ENCODE results near the gene SNX9. TPM values are rescaled to one million over a fixed set of nuclear protein-coding genes. Genes with fewer than 3 reads are reported as not detected.

Gene SNX9
- total RNA-seq, 2 donors from 2014 or later, result 19.8 to 24.1 TPM

DNA sequence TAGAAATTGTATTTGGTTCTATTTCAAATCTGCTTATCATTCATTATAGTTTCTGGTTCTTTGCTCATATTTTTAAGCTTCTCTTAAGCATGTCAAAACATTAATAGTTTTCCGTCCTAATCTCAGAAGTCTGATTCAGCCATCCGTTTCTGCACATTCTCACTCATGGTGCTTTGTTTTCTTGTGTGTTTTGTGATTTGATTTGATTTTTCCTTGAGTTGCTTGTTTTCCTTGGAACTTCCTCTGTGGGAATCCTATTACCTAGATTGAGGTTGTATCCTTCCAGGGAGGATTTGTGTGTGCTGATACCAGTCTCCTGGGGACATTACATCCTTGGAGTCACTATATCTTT is 7.9 kb downstream of the SNX9 start:
- Histone ChIP-seq H3K27me3 (no peaks in the 10 kb centered on the region), H3K4me3 (no peak overlapping the region), H3K36me3 (replicated peaks in 1 of 2; ENCODE audit: insufficient read depth in 1 of 2, low read depth in 2 of 2) (no peaks in the 10 kb centered on the region), H3K4me1 (peaks cover 17% of the 10 kb centered on the region), H3K27ac (no peak overlapping the region), H3K9me3 (no peaks in the 10 kb centered on the region)
- ATAC-seq (no peak), DNase-seq (no peak)
- intact Hi-C loops (cut with DNase I), result no loop called here
- 79 to 89% methylated on average over 2 of the region's 2 CpGs for WGBS, 2 donors
- no peak for TF ChIP-seq POLR2A (IDR thresholded peaks at IDR 0.05)
- TF ChIP-seq, protein P1, sequence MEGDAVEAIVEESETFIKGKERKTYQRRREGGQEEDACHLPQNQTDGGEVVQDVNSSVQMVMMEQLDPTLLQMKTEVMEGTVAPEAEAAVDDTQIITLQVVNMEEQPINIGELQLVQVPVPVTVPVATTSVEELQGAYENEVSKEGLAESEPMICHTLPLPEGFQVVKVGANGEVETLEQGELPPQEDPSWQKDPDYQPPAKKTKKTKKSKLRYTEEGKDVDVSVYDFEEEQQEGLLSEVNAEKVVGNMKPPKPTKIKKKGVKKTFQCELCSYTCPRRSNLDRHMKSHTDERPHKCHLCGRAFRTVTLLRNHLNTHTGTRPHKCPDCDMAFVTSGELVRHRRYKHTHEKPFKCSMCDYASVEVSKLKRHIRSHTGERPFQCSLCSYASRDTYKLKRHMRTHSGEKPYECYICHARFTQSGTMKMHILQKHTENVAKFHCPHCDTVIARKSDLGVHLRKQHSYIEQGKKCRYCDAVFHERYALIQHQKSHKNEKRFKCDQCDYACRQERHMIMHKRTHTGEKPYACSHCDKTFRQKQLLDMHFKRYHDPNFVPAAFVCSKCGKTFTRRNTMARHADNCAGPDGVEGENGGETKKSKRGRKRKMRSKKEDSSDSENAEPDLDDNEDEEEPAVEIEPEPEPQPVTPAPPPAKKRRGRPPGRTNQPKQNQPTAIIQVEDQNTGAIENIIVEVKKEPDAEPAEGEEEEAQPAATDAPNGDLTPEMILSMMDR (IDR thresholded peaks at IDR 0.05), result no peak

DNA sequence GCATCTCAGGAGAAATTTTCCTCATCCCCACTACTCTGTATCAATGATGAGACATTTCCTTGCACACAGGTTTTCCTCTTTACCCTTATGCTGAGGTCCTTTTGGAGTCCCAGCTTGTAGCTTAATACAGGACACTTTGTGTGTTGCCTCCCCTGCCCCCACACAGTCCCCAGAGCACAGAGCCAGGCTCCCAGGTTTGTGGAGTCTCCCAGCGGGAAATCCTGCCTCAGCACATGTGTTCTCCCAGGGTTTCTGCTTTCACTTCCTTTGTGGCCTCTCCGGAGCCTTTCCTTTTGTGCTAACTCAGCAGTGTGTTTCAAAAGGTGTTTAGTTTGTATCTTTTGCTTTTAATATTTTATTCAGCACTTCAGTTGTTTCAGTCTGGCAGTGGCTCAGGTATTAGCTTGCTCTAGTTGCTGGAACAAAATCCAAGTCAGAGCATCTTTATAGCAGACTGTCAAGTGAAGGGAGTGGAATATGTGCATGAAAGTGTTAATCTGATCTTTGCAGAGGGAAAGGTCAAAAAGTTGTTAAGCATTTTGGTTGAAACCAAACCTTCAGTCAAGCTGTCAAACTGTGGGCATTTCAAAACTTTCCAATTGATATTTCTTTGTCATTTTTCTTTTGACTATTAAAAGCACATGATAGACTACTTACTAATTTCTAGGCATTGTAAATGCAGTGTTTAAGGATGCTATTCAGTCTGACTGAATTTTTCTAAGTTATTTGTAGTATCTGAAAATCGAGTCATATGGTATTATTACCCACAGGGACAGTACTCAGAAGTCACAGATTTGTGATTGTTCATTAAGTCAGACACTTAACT is 8.6 kb downstream of the SNX9 start:
- H3K4me1 ChIP-seq, result peaks cover 17% of the 10 kb centered on the region

DNA sequence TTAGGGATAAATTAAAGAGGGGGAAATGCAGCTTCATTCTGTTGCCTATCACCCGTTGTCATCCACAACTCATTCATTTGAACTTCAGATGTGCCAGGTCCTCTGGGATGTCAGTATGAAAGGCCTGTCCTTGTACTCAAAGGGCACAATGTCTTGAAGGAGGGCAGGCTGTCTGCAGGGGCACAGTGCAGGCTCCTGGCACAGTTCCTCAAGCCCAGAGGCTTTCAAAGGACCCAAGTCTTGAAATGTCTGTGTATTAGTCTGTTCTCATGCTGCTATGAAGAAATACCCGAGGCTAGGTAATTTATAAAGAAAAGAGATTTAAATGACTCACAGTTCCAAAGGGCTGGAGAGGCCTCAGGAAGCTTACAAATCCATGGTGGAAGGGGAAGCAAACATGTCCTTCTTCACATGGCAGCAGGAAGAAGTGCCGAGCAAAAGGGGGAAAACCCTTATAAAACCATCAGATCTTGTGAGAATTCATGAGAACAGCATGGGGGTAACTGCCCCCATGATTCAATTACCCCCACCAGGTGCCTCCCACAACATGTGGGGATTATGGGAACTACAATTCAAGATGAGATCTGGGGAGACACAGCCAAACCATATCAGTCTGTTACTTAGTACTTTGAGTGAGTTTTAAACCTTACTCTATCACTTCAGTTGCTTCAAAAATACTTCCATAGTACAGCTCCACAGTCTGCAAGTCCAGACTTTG is 9.4 kb downstream of the SNX9 start:
- Histone ChIP-seq H3K27ac (no peak overlapping the region), H3K27me3 (no peaks in the 10 kb centered on the region)
- no peak for TF ChIP-seq POLR2A (IDR thresholded peaks at IDR 0.05)
- TF ChIP-seq, protein P1 (IDR thresholded peaks at IDR 0.05), result no peak

More for the DNA sequence above, 8.6 kb downstream of the SNX9 start:
- intact Hi-C loops (cut with DNase I), result no loop called here
- no peak for TF ChIP-seq POLR2A (IDR thresholded peaks at IDR 0.05)
- TF ChIP-seq, protein P1 (IDR thresholded peaks at IDR 0.05), result no peak
- WGBS, 2 donors, result 62 to 82% methylated on average over 3 of the region's 3 CpGs
- ATAC-seq (no peak), DNase-seq (no peak)
- Histone ChIP-seq H3K9me3 (no peaks in the 10 kb centered on the region), H3K36me3 (replicated peaks in 1 of 2; ENCODE audit: insufficient read depth in 1 of 2, low read depth in 2 of 2) (no peaks in the 10 kb centered on the region), H3K4me3 (no peak overlapping the region), H3K27me3 (no peaks in the 10 kb centered on the region), H3K27ac (no peak overlapping the region)

DNA sequence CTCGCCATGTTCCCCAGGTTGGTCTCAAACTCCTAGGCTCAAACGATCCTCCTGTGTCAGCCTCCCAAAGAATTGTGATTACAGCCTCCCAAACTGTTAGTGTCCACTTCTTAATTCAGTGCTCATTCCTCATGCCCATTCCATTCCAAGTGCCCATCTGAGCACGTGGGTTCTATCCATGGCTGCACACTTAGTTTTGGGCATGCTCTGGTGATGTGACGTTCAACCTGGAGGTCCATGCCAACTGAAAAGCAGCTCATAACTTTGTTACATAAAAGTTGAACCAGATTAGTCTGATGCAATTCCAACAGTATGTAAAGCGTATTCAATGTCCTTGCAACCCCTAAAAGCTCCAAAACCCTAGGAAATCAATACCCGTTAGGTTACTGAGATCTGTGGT is 11.5 kb downstream of the SNX9 start:
- DNase-seq (no peak), ATAC-seq (no peak)
- 93 to 96% methylated on average over 6 of the region's 6 CpGs for WGBS, 2 donors
- no peak overlapping the region for H3K27ac ChIP-seq
- no peaks in the 10 kb centered on the region for H3K9me3 ChIP-seq
- H3K4me3 ChIP-seq, result no peak overlapping the region
- no peak for TF ChIP-seq POLR2A (IDR thresholded peaks at IDR 0.05)
- TF ChIP-seq, protein P1 (IDR thresholded peaks at IDR 0.05), result no peak
- no peaks in the 10 kb centered on the region for H3K36me3 ChIP-seq (replicated peaks in 1 of 2; ENCODE audit: insufficient read depth in 1 of 2, low read depth in 2 of 2)
- H3K4me1 ChIP-seq, result peaks cover 25% of the 10 kb centered on the region
- H3K27me3 ChIP-seq, result no peaks in the 10 kb centered on the region
- intact Hi-C loops (cut with DNase I), result no loop called here

More for the DNA sequence above, 9.4 kb downstream of the SNX9 start:
- DNase-seq (no peak), ATAC-seq (no peak)
- Histone ChIP-seq H3K9me3 (no peaks in the 10 kb centered on the region), H3K36me3 (replicated peaks in 1 of 2; ENCODE audit: insufficient read depth in 1 of 2, low read depth in 2 of 2) (no peaks in the 10 kb centered on the region), H3K4me1 (peaks cover 17% of the 10 kb centered on the region), H3K4me3 (no peak overlapping the region)
- WGBS, 2 donors, result 79 to 91% methylated on average over 3 of the region's 3 CpGs
- intact Hi-C loops (cut with DNase I), result no loop called here

Data from body of pancreas (tissue), 4 donors.